Measurements from ENCODE around the gene S100A13.

The S100A13 gene

DNA sequence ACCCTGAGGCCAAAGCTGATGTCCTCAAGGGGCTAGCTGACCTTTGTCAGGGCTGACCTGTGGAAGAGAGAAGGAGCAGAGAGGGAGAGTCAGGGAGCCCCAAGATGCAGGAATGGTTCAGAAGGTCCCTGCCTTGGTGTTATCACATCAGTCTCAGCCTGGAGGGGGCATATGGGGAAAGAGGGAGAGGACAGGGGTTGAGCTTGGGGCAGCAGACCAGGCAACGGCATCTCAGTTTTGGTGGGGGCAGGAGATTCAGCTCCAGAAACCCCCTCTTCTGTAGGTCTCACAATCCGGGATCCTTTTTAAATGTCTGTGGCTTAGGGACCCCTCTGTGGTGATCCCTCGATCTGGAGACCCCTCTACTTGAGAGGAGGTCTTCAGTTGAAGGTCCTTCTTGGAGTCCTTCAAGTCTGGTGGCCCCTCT, 815 bp downstream of the S100A13 start:
- H3K4me3 ChIP-seq (ENCODE audit: low read depth, low read length) = no peak overlapping the region
- DNase-seq (ENCODE audit: low read depth) = no peak
- no peak for TF ChIP-seq CTCF (IDR thresholded peaks at IDR 0.05; ENCODE audit: insufficient read depth, low read depth, low read length, missing control alignments)

DNA sequence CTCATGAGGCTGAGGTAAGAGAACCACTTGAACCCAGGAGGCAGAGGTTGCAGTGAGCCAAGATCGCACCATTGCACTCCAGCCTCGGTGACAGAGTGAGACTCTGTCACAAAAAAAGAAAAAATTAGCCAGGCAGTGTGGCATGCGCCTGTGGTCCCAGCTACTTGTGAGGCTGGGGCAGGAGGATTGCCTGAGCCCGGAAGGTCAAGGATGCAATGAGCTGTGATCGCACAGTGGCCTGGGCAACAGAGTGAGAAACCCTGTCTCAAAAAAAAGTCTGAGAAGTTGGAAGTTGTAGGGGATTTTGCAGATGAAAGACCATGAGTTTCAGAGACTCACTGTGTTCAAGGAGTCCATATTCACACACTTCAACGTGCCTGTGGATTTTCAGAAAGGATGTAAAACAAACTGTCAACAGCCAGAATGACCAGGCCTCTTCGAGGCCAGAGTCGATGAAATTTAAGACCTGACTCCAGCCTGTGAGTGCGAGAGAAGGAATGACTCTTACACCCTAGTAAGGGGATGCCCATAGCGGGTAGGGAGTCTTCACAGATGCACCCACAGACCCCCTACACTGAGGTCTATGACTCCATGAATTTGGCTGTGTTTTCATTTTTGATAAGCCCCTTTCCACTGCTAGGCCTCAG, 2.2 kb downstream of the S100A13 start:
- no peak for DNase-seq (ENCODE audit: low read depth)
- H3K4me3 ChIP-seq (ENCODE audit: low read depth, low read length) = no peak overlapping the region
- no peak for TF ChIP-seq CTCF (IDR thresholded peaks at IDR 0.05; ENCODE audit: insufficient read depth, low read depth, low read length, missing control alignments)

GRCh38 chr1:153623101-153623500, 4.2 kb downstream of the S100A13 start:
- no peak for TF ChIP-seq CTCF (IDR thresholded peaks at IDR 0.05; ENCODE audit: insufficient read depth, low read depth, low read length, missing control alignments)
- H3K4me3 ChIP-seq (ENCODE audit: low read depth, low read length) = no peak overlapping the region
- no peak for DNase-seq (ENCODE audit: low read depth)

DNA sequence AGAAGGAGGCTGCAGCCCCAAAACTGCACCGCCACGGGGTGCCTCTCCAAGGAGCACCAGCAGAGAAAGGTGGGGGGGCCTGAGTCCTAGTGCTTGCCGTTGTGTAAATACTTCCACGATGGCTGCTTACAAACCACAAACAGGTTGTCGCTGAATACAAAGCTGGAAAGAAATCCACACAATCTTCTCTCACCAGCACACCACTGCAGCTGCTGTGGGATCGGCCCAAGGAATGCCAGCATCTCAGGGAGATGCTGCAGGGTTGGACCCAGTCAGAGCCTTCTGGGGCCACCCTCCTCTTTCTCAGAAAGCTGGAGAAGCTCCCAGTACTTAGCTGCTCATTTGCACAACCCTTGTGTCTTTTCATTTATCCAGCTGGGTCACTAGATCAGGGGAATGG, 8.1 kb downstream of the S100A13 start:
- no peak for DNase-seq (ENCODE audit: low read depth)
- no peak for TF ChIP-seq CTCF (IDR thresholded peaks at IDR 0.05; ENCODE audit: insufficient read depth, low read depth, low read length, missing control alignments)
- H3K4me3 ChIP-seq (ENCODE audit: low read depth, low read length) = no peak overlapping the region

DNA sequence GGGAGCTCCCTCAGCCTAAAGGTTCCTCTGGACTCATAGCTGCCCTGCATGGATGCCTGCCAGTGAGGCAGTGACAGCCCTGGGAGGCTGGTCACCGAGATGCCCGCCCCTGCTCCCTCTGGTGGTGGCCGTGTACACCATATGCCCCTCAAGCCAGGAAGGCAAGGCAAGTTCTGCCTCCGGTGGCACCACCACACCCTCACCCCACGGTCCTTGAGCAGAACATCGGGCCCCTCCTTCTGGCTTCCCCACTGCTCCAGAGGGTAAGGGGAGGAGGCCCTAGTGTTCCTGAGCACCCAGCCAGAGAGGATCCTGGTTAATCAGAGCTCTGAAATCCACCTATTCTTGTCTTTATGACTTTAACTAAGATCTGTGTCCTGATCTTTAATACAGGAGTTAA, 9.6 kb downstream of the S100A13 start:
- TF ChIP-seq CTCF (IDR thresholded peaks at IDR 0.05; ENCODE audit: insufficient read depth, low read depth, low read length, missing control alignments) = no peak
- H3K4me3 ChIP-seq (ENCODE audit: low read depth, low read length) = no peak overlapping the region
- no peak for DNase-seq (ENCODE audit: low read depth)

DNA sequence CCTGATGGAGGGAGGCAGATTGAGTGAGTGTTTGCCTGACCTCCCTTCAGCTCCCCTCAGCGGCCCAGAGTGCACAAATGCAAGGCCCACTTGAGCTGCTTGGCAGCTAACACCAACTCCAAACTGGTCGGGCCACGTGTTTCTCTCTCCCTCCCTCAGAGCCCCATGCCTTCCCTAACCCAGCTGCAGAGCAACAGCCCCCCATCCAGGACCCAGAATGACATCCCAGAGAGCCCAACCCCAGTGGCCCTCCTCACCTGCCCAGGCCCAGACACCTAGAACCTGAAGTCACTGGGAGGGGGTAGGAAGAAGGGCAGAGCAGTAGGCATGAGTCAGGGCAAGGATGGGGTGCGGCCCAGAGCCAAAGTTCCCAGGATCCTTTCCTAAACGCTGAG, 10.4 kb downstream of the S100A13 start:
- TF ChIP-seq CTCF (IDR thresholded peaks at IDR 0.05; ENCODE audit: insufficient read depth, low read depth, low read length, missing control alignments) = no peak
- DNase-seq (ENCODE audit: low read depth) = no peak
- no peak overlapping the region for H3K4me3 ChIP-seq (ENCODE audit: low read depth, low read length)

Measured in GM12865 (cell line).